Panc1 (cell line): ENCODE results near the gene CACNA1C. TPM values are rescaled to one million over a fixed set of nuclear protein-coding genes. Genes with fewer than 3 reads are reported as not detected.

ENCODE experiments used
- ATAC-seq: fragments of 200-7000 bp; cut with Tn5 transposase; 2 replicates; pipeline ENCODE4 v1.9.1; 2020; ENCODE audit warnings: mild to moderate bottlenecking, moderate library complexity
- BruUV-seq: library from RNA; stranded (reverse); fragments of 400-500 nt; replicated peaks from 2 replicates; lab custom pipeline; 2021; lab: Mats Ljungman, UMichigan
- CTCF ChIA-PET: fragments of 300-600 bp; sonication (Branson Sonifier 250); formaldehyde crosslinking; loops from one replicate; lab custom pipeline; 2022; ENCODE audit warnings: antibody characterized with exemption; lab: Charles Lee
- POLR2A ChIA-PET: fragments of 300-600 bp; sonication (Branson Sonifier 250); formaldehyde crosslinking; loops from one replicate; lab custom pipeline; 2022; ENCODE audit warnings: antibody characterized with exemption; lab: Charles Lee
- DNase-seq: peaks from one replicate; pipeline ENCODE4 v3.0.0-alpha.2; 2010; ENCODE audit warnings: low read depth, low spot score
- H3K27ac ChIP-seq: 2 replicates; pipeline ENCODE4 v1.5.1; 2011; ENCODE audit warnings: mild to moderate bottlenecking, low read length, inconsistent platforms
- H3K27me3 ChIP-seq: fragments of 200-500 bp; sonication (Bioruptor generic); 2 replicates; pipeline ENCODE4 v1.6.0; 2014; ENCODE audit warnings: low read length, inconsistent platforms; ENCODE audit not compliant: control insufficient read depth, insufficient read depth
- H3K36me3 ChIP-seq: fragments of 200-500 bp; sonication (Bioruptor generic); 2 replicates; pipeline ENCODE4 v1.5.1; 2014; ENCODE audit warnings: inconsistent platforms, mild to moderate bottlenecking, low read length, moderate library complexity; ENCODE audit not compliant: control insufficient read depth, insufficient read depth
- H3K4me1 ChIP-seq: 2 replicates; pipeline ENCODE4 v1.5.1; 2011; ENCODE audit warnings: inconsistent platforms, mild to moderate bottlenecking, low read length, moderate library complexity; ENCODE audit not compliant: control insufficient read depth, insufficient read depth
- H3K4me3 ChIP-seq, 2 experiments: 2 replicates each; pipeline ENCODE4 v1.5.1; 2011 to 2012; ENCODE audit warnings: low read depth in 2 of 2, low read length in 2 of 2, mild to moderate bottlenecking in 2 of 2, inconsistent platforms in 1 of 2, moderate library complexity in 1 of 2
- H3K9me3 ChIP-seq: fragments of 200-500 bp; sonication (Bioruptor generic); 2 replicates; pipeline ENCODE4 v1.5.1; 2014; ENCODE audit warnings: low read depth, mild to moderate bottlenecking, inconsistent platforms, low read length, moderate library complexity; ENCODE audit not compliant: control insufficient read depth, insufficient read depth
- POLR2AphosphoS5 ChIP-seq: IDR thresholded peaks from 2 replicates; pipeline ENCODE4 v1.6.1; 2012; ENCODE audit warnings: mild to moderate bottlenecking, low read depth, low read length, moderate library complexity
- SIN3A ChIP-seq: IDR thresholded peaks from 2 replicates; pipeline ENCODE4 v1.6.1; 2012; ENCODE audit warnings: low read depth, mild to moderate bottlenecking, low read length, moderate library complexity, borderline replicate concordance; ENCODE audit not compliant: insufficient read depth
- TCF7L2 ChIP-seq: IDR thresholded peaks from 2 replicates; pipeline ENCODE4 v1.6.1; 2011; ENCODE audit warnings: mild to moderate bottlenecking, low read depth, low read length, inconsistent platforms
- in situ Hi-C: cut with HindIII; loops from 2 replicates; pipeline ENCODE4 v1.10.0; 2016; ENCODE audit warnings: low sequenced_read_pairs, low pct_unique_long_range_greater_than_20kb
- intact Hi-C: fragments of 100-400 bp; cut with micrococcal nuclease; formaldehyde crosslinking; loops from one replicate; pipeline ENCODE4 v1.10.0; 2022; ENCODE audit not compliant: unreplicated experiment
- total RNA-seq: library from RNA; stranded (reverse); gene quantifications from one replicate; pipeline ENCODE4 v1.2.1, GENCODE V29; 2021; ENCODE audit not compliant: unreplicated experiment
- TF ChIP-seq, protein P1 (sequence below): fragments of 450-650 bp; IDR thresholded peaks from 2 replicates; pipeline ENCODE4 v1.5.1; 2017; ENCODE audit warnings: mild to moderate bottlenecking
- TF ChIP-seq, protein P2 (sequence below), 2 experiments: IDR thresholded peaks; 2 replicates each; pipeline ENCODE4 v1.6.1; 2011 to 2012; ENCODE audit warnings: low read depth in 2 of 2, control low read depth in 1 of 2, low read length in 1 of 2, mild to moderate bottlenecking in 1 of 2, moderate library complexity in 1 of 2; ENCODE audit not compliant: insufficient read depth in 1 of 2

The CACNA1C gene
- total RNA-seq, 1 experiment from 2014 or later, result 0.03 TPM

DNA sequence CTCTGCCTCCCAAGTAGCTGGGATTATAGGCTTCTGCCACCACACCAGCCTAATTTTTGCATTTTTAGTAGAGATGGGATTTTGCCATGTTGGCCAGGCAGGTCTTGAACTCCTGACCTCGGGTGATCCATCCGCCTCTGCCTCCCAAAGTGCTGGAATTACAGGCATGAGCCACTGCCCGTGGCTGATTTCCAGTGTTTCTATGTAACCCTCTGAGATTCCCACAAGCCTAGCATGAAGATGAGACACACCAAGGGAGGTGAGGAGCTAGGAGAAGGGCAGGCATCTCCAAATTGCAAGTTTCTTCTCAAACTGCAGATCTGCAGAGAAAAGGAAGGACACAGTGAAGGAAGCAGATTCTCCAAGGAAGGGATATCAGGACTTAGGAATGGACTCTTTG is 125.0 kb downstream of the CACNA1C start:
- Histone ChIP-seq H3K4me3 (no peak overlapping the region), H3K4me1 (no peaks in the 10 kb centered on the region), H3K36me3 (no peaks in the 10 kb centered on the region), H3K27me3 (peaks cover 6% of the 10 kb centered on the region; the same call in 1 of the 2 replicates), H3K9me3 (no peaks in the 10 kb centered on the region), H3K27ac (no peak overlapping the region)
- no peak for DNase-seq
- ChIA-PET POLR2A (no interaction called here), CTCF (no interaction called here)
- in situ Hi-C loops (no loop called here), intact Hi-C loops (no loop called here)
- no peak for ATAC-seq
- TF ChIP-seq TCF7L2, result no peak
- no TSS peak for BruUV-seq

DNA sequence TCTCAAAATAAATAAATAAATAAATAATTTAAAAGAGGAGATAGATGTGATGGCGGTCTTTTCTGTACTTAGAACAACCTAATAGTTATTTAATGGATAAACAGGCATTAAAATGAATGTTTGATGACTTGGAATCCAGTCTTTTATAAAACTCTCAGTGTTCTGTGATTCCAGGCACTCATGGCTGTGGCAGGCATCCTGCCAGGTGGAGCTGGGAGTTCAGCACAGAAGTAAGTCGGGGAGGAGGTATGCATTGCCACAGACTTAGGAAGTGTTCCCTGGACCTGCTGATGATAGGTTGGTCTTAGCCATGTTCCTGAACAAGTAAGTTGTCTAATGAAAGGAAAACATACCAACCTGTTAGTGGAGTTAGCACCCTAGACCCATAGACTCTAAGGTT is 126.3 kb downstream of the CACNA1C start:
- ChIA-PET CTCF (no interaction called here), POLR2A (no interaction called here)
- Histone ChIP-seq H3K9me3 (no peaks in the 10 kb centered on the region), H3K4me3 (no peak overlapping the region), H3K4me1 (no peaks in the 10 kb centered on the region), H3K27me3 (peaks cover 6% of the 10 kb centered on the region; the same call in 1 of the 2 replicates), H3K27ac (no peak overlapping the region), H3K36me3 (no peaks in the 10 kb centered on the region)
- ATAC-seq (no peak), DNase-seq (no peak)
- in situ Hi-C loops (no loop called here), intact Hi-C loops (no loop called here)
- no TSS peak for BruUV-seq
- TF ChIP-seq SIN3A (no peak), TCF7L2 (no peak), POLR2AphosphoS5 (no peak)
- TF ChIP-seq, protein P1, sequence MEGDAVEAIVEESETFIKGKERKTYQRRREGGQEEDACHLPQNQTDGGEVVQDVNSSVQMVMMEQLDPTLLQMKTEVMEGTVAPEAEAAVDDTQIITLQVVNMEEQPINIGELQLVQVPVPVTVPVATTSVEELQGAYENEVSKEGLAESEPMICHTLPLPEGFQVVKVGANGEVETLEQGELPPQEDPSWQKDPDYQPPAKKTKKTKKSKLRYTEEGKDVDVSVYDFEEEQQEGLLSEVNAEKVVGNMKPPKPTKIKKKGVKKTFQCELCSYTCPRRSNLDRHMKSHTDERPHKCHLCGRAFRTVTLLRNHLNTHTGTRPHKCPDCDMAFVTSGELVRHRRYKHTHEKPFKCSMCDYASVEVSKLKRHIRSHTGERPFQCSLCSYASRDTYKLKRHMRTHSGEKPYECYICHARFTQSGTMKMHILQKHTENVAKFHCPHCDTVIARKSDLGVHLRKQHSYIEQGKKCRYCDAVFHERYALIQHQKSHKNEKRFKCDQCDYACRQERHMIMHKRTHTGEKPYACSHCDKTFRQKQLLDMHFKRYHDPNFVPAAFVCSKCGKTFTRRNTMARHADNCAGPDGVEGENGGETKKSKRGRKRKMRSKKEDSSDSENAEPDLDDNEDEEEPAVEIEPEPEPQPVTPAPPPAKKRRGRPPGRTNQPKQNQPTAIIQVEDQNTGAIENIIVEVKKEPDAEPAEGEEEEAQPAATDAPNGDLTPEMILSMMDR, result no peak
- TF ChIP-seq, protein P2, sequence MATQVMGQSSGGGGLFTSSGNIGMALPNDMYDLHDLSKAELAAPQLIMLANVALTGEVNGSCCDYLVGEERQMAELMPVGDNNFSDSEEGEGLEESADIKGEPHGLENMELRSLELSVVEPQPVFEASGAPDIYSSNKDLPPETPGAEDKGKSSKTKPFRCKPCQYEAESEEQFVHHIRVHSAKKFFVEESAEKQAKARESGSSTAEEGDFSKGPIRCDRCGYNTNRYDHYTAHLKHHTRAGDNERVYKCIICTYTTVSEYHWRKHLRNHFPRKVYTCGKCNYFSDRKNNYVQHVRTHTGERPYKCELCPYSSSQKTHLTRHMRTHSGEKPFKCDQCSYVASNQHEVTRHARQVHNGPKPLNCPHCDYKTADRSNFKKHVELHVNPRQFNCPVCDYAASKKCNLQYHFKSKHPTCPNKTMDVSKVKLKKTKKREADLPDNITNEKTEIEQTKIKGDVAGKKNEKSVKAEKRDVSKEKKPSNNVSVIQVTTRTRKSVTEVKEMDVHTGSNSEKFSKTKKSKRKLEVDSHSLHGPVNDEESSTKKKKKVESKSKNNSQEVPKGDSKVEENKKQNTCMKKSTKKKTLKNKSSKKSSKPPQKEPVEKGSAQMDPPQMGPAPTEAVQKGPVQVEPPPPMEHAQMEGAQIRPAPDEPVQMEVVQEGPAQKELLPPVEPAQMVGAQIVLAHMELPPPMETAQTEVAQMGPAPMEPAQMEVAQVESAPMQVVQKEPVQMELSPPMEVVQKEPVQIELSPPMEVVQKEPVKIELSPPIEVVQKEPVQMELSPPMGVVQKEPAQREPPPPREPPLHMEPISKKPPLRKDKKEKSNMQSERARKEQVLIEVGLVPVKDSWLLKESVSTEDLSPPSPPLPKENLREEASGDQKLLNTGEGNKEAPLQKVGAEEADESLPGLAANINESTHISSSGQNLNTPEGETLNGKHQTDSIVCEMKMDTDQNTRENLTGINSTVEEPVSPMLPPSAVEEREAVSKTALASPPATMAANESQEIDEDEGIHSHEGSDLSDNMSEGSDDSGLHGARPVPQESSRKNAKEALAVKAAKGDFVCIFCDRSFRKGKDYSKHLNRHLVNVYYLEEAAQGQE (IDR thresholded peaks at IDR 0.05; ENCODE audit: insufficient read depth in 1 of 2, low read depth in 2 of 2, low read length in 1 of 2), result no peak

- peaks cover 4% of the 10 kb centered on the region; the same call in 1 of the 2 replicates for H3K27me3 ChIP-seq
- intact Hi-C loops (no loop called here), in situ Hi-C loops (no loop called here)
- TF ChIP-seq, protein P2 (IDR thresholded peaks at IDR 0.05; ENCODE audit: insufficient read depth in 1 of 2, low read depth in 2 of 2, low read length in 1 of 2), result no peak
- no peak for TF ChIP-seq TCF7L2
- TF ChIP-seq POLR2AphosphoS5, result no peak
- no peak for TF ChIP-seq SIN3A
- TF ChIP-seq, protein P1, result no peak
- H3K4me1 ChIP-seq, result no peaks in the 10 kb centered on the region
- ChIA-PET CTCF (no interaction called here), POLR2A (no interaction called here)
- H3K36me3 ChIP-seq, result no peaks in the 10 kb centered on the region
- H3K4me3 ChIP-seq, result no peak overlapping the region
- no peaks in the 10 kb centered on the region for H3K9me3 ChIP-seq
- no peak overlapping the region for H3K27ac ChIP-seq
- DNase-seq (no peak), ATAC-seq (no peak)
- BruUV-seq, result no TSS peak
These were observed 127.4 kb downstream of the CACNA1C start for GRCh38 chr12:2179953-2180736.
